HG03442 (cell line): ENCODE measurements around the gene PRKCE.

Source experiments
- ATAC-seq: cut with Tn5 transposase; IDR thresholded peaks from one replicate; pipeline ENCODE4 v1.9.1; 2021; ENCODE audit warnings: mild to moderate bottlenecking, moderate library complexity; ENCODE audit not compliant: unreplicated experiment

The PRKCE gene

GRCh38 chr2:46026431-46026830 is 375.0 kb downstream of the PRKCE start:
- ATAC-seq: no peak

GRCh38 chr2:46029332-46029811 is 377.9 kb downstream of the PRKCE start:
- ATAC-seq: no peak

- no peak for ATAC-seq
Observed at GRCh38 chr2:46030330-46030729, 378.9 kb downstream of the PRKCE start.

GRCh38 chr2:46032161-46032813 is 380.8 kb downstream of the PRKCE start:
- no peak for ATAC-seq

GRCh38 chr2:46032996-46033395 is 381.5 kb downstream of the PRKCE start:
- no peak for ATAC-seq

- no peak for ATAC-seq
Observed at GRCh38 chr2:46034535-46034934, 383.1 kb downstream of the PRKCE start.

GRCh38 chr2:46036929-46037328 is 385.5 kb downstream of the PRKCE start:
- no peak for ATAC-seq

- no peak for ATAC-seq
Observed at GRCh38 chr2:46039543-46040303, 388.2 kb downstream of the PRKCE start.

GRCh38 chr2:46040563-46041155 is 389.2 kb downstream of the PRKCE start:
- ATAC-seq: no peak

GRCh38 chr2:46041434-46041833 is 390.0 kb downstream of the PRKCE start:
- ATAC-seq: no peak

- no peak for ATAC-seq
Observed at GRCh38 chr2:46042207-46042637, 390.7 kb downstream of the PRKCE start.

- no peak for ATAC-seq
Observed at GRCh38 chr2:46042711-46043110, 391.2 kb downstream of the PRKCE start.

GRCh38 chr2:46045888-46046287 is 394.4 kb downstream of the PRKCE start:
- no peak for ATAC-seq

- no peak for ATAC-seq
Observed at GRCh38 chr2:46047290-46047689, 395.8 kb downstream of the PRKCE start.

GRCh38 chr2:46048693-46049092 is 397.2 kb downstream of the PRKCE start:
- ATAC-seq: no peak

- no peak for ATAC-seq
Observed at GRCh38 chr2:46050027-46050426, 398.6 kb downstream of the PRKCE start.

- ATAC-seq: no peak
Observed at GRCh38 chr2:46050489-46050888, 399.0 kb downstream of the PRKCE start.

GRCh38 chr2:46051085-46051484 is 399.6 kb downstream of the PRKCE start:
- ATAC-seq: no peak

- ATAC-seq: no peak
Observed at GRCh38 chr2:46053564-46053963, 402.1 kb downstream of the PRKCE start.

- no peak for ATAC-seq
Observed at GRCh38 chr2:46056541-46056940, 405.1 kb downstream of the PRKCE start.

- ATAC-seq: no peak
Observed at GRCh38 chr2:46058140-46058539, 406.7 kb downstream of the PRKCE start.
